GM12874 (cell line): ENCODE results near the gene CACNB2.

ENCODE experiments used
- TF ChIP-seq, protein P1 (sequence below): IDR thresholded peaks from 2 replicates; pipeline ENCODE4 v1.5.1; 2011; ENCODE audit warnings: low read depth, mild to moderate bottlenecking, control low read depth, low read length, moderate library complexity; ENCODE audit not compliant: insufficient read depth

Gene CACNB2

DNA sequence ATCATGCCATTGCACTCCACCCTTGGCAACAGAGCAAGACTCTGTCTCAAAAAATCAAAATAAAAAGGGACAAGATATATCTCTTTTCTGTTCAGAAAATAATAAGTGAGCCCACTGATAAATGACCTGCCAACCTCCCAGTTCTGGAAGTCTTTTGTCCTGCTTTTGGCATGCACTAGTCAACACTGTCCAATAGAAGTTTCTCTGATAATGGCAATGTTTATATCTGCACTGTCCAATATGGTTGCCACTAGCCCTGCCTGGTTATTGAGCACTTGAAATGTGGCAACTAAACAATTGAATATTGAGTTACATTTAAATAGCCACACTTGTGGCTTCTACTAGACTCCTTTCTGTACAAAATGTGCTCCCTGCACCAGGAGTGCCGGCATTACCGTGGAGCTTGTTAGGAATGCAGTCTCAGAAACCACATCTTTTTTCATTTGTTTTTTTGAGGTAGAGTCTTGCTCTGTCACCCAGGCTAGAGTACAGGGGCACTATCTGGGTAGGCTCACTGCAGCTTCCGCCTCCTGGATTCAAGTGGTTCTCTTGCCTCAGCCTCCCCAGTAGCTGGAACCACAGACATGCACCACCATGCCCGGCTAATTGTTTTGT, 229.7 kb downstream of the CACNB2 start:
- TF ChIP-seq, protein P1, sequence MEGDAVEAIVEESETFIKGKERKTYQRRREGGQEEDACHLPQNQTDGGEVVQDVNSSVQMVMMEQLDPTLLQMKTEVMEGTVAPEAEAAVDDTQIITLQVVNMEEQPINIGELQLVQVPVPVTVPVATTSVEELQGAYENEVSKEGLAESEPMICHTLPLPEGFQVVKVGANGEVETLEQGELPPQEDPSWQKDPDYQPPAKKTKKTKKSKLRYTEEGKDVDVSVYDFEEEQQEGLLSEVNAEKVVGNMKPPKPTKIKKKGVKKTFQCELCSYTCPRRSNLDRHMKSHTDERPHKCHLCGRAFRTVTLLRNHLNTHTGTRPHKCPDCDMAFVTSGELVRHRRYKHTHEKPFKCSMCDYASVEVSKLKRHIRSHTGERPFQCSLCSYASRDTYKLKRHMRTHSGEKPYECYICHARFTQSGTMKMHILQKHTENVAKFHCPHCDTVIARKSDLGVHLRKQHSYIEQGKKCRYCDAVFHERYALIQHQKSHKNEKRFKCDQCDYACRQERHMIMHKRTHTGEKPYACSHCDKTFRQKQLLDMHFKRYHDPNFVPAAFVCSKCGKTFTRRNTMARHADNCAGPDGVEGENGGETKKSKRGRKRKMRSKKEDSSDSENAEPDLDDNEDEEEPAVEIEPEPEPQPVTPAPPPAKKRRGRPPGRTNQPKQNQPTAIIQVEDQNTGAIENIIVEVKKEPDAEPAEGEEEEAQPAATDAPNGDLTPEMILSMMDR: no peak

GRCh38 chr10:18376650-18377049, 236.4 kb downstream of the CACNB2 start:
- TF ChIP-seq, protein P1: no peak

GRCh38 chr10:18377898-18378297, 237.7 kb downstream of the CACNB2 start:
- TF ChIP-seq, protein P1: no peak

- TF ChIP-seq, protein P1: no peak
These were observed 238.5 kb downstream of the CACNB2 start for GRCh38 chr10:18378766-18379165.

DNA sequence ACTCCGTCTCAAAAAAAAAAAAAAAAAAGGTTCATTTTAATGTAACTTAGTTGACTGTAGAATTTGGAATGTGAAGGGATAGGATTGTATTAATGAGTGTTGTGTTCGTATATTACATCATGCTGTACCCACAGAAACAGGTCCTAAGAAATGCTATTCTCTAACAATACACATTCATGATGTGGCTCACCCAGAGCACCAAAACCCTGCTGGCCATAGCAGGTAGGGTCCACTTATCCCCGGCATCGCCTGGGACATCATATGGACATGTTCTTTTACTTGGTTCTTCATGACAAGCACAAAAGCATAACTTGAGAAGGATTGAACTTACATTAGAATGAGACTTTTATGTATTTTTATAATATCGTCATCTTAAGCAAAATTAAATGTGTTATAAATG, 241.5 kb downstream of the CACNB2 start:
- TF ChIP-seq, protein P1: no peak

DNA sequence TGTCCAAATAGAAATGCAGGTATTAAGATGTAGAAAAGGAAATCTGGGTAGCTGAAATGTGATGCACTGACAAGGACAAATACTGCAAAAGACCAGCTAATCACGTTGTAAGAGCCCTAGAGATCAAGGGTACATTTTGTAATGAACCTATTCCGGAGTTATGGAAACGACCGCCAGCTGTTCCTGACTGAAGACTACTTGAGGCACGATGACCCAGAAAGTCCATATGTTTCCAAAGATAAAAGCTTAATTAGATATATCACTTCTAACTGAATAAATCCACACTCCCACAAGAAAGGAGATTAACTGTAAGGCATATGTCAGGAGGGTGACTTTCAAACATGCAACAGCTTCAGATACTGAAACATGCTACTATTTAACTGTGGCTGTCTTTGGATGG, 257.7 kb downstream of the CACNB2 start:
- TF ChIP-seq, protein P1: no peak

DNA sequence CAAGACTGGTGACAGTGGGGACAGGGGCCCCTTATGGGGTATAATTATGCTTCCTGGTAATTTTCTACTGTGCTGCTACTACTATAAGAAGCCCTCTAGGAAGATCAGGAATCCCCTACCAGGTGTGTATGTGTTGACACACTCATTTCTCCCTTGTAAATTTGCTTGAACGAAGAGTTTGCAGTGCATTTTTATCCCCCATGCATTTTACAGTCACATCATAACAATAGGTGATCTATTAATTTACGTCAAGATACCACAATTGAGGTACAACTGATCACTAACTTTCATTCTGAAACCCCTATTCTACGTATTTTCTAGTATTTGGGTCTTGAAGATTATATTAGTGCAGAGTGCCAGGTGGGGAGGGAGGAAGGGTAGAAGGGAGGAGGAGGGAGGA, 258.9 kb downstream of the CACNB2 start:
- TF ChIP-seq, protein P1: no peak
